PFSK-1 (cell line): ENCODE measurements around the gene ARHGEF39.

Experiments used
- FOXP2 ChIP-seq: optimal IDR thresholded peaks from 2 replicates; pipeline ENCODE3; 2011; ENCODE audit warnings: borderline replicate concordance, control low read depth, inconsistent platforms; ENCODE audit not compliant: insufficient read depth; ENCODE audit errors: extremely low read length, extremely low read depth
- POLR2AphosphoS5 ChIP-seq: IDR thresholded peaks from 2 replicates; pipeline ENCODE4 v1.6.1; 2012; ENCODE audit warnings: low read depth, mild to moderate bottlenecking, control low read depth, low read length, moderate library complexity
- SIN3A ChIP-seq: IDR thresholded peaks from 2 replicates; pipeline ENCODE4 v1.6.1; 2012; ENCODE audit warnings: mild to moderate bottlenecking, low read length, moderate library complexity, borderline replicate concordance; ENCODE audit not compliant: insufficient read depth
- TAF1 ChIP-seq: IDR thresholded peaks from 2 replicates; pipeline ENCODE4 v1.6.1; 2012; ENCODE audit warnings: low read length, control low read depth, borderline replicate concordance; ENCODE audit not compliant: insufficient read depth
- TF ChIP-seq, protein P1 (sequence below), 2 experiments: IDR thresholded peaks; 2 replicates each; pipeline versions ENCODE4 v1.6.1 to v1.8.0; 2011 to 2012; ENCODE audit warnings: low read depth in 2 of 2, low read length in 2 of 2, control low read depth in 1 of 2, inconsistent platforms in 1 of 2, mild to moderate bottlenecking in 1 of 2, moderate library complexity in 1 of 2; ENCODE audit not compliant: insufficient read depth in 1 of 2

The ARHGEF39 gene

DNA sequence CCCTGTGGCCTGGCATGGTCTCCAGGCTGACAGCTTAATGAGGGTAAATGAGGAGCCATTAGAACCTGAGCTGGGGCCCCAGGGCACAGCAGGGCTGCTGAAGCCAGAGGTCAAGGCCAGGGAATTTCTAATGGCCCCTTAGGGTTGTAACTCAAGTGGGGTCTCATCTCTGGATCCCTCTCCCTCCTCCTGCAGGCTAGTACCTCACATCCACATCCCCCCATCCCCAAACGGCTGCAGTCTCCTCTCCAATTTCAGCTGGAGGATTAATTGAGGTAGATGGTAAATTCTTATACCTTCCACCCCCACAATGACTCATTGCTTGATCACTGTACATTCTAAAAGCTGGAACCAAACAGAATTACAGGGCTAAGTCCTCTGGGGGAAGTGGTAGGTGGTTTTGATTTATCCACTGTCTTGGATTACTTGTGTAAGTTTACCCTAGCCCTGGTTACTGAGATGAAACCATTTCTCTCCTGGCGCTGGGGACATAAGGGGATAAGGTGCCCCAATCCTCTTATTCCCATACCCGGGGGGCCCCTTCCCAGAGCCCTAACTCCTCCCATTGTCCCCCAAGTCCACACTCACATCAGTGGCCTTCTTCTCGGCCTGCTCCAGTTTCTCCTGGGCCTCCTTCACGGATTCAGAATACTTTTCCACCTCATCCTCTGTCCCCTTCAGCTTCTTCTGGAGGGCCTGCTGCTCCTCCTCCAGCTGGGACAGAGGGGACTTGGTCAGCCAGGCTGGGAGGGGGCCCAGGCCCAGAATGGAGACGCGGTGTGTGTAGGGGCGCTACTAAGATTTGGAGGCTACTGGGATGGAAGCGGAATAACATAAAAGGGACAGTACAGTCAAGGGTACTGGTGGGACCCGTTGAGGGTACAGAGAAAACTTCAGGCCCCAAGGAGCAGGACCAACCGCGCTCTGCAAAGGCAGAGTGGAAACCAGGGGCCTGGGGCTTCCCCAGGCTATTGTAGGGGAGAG, 23.9 kb upstream of the ARHGEF39 start:
- TF ChIP-seq POLR2AphosphoS5 (no peak), SIN3A (no peak), FOXP2 (no peak), TAF1 (no peak)
- TF ChIP-seq, protein P1, sequence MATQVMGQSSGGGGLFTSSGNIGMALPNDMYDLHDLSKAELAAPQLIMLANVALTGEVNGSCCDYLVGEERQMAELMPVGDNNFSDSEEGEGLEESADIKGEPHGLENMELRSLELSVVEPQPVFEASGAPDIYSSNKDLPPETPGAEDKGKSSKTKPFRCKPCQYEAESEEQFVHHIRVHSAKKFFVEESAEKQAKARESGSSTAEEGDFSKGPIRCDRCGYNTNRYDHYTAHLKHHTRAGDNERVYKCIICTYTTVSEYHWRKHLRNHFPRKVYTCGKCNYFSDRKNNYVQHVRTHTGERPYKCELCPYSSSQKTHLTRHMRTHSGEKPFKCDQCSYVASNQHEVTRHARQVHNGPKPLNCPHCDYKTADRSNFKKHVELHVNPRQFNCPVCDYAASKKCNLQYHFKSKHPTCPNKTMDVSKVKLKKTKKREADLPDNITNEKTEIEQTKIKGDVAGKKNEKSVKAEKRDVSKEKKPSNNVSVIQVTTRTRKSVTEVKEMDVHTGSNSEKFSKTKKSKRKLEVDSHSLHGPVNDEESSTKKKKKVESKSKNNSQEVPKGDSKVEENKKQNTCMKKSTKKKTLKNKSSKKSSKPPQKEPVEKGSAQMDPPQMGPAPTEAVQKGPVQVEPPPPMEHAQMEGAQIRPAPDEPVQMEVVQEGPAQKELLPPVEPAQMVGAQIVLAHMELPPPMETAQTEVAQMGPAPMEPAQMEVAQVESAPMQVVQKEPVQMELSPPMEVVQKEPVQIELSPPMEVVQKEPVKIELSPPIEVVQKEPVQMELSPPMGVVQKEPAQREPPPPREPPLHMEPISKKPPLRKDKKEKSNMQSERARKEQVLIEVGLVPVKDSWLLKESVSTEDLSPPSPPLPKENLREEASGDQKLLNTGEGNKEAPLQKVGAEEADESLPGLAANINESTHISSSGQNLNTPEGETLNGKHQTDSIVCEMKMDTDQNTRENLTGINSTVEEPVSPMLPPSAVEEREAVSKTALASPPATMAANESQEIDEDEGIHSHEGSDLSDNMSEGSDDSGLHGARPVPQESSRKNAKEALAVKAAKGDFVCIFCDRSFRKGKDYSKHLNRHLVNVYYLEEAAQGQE (IDR thresholded peaks at IDR 0.05; ENCODE audit: insufficient read depth in 1 of 2, low read depth in 2 of 2, low read length in 2 of 2): no peak

GRCh38 chr9:35687972-35688557, 23.1 kb upstream of the ARHGEF39 start:
- TF ChIP-seq FOXP2 (no peak), POLR2AphosphoS5 (no peak), SIN3A (no peak), TAF1 (no peak)
- TF ChIP-seq, protein P1 (IDR thresholded peaks at IDR 0.05; ENCODE audit: insufficient read depth in 1 of 2, low read depth in 2 of 2, low read length in 2 of 2): no peak

DNA sequence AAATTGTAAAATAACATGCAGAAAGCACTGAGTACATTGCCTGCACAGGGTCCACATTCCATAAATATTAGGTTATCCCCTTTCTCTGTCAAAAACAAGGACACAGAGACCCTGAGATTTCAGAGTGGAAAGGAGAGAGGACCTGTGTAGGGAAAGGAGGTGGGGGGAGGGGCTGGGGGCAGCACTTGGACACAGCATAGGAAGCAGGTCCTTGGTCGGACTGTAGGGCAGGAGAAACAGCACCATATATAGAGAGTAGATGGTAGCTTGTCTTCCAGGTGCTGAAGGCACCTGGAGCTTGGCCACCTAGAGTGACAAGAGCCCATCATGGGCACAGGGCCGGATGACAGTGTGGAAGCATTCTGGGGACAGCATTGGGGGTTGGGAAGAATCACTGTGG, 22.3 kb upstream of the ARHGEF39 start:
- TF ChIP-seq FOXP2 (no peak), POLR2AphosphoS5 (no peak), TAF1 (no peak), SIN3A (no peak)
- TF ChIP-seq, protein P1 (IDR thresholded peaks at IDR 0.05; ENCODE audit: insufficient read depth in 1 of 2, low read depth in 2 of 2, low read length in 2 of 2): no peak

- TF ChIP-seq, protein P1 (IDR thresholded peaks at IDR 0.05; ENCODE audit: insufficient read depth in 1 of 2, low read depth in 2 of 2, low read length in 2 of 2): no peak
- no peak for TF ChIP-seq TAF1
- no peak for TF ChIP-seq FOXP2
- TF ChIP-seq POLR2AphosphoS5: no peak
- no peak for TF ChIP-seq SIN3A
These were observed 21.5 kb upstream of the ARHGEF39 start for GRCh38 chr9:35686222-35687203.
